ENCODE measurements around the gene PFN3. TPM values are rescaled to one million over a fixed set of nuclear protein-coding genes. Genes with fewer than 3 reads are reported as not detected.
A peak's percentile ranks its signal among the peaks of the same experiment; 100 is the strongest.

The PFN3 gene
- total RNA-seq, 4 donors from 2014 or later: 2.0 TPM; not detected in 3

DNA sequence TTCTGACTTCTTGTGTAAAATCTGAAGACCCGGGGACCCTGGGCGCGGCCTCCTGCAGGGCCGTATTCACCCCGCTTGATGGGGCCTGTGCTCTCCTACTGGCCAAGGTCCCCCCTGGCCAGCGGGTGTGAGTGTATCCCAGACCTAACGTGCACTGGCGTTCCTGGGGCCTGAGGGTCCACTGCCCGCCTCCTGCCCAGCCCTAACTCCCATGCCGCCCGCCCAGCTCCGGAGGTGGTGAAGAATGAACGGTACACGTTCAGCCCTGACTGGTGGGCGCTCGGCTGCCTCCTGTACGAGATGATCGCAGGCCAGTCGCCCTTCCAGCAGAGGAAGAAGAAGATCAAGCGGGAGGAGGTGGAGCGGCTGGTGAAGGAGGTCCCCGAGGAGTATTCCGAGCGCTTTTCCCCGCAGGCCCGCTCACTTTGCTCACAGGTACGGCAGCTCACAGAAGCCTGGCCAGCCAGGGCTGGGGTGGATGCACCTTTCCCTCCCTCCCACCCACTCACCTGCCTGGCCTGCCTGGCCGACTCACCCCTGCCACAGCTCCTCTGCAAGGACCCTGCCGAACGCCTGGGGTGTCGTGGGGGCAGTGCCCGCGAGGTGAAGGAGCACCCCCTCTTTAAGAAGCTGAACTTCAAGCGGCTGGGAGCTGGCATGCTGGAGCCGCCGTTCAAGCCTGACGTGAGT is 35.5 kb upstream of the PFN3 start:
- Histone ChIP-seq H3K9me3 (no peaks in the 10 kb centered on the region), H3K4me3 (no peak overlapping the region), H3K27me3 (no peaks in the 10 kb centered on the region), H3K4me1 (peaks cover 12 to 32% (median 21%) of the 10 kb centered on the region in 3 donors), H3K36me3 (peaks cover 47 to 91% (median 55%) of the 10 kb centered on the region in 3 donors), H3K27ac (no peak overlapping the region)
- TF ChIP-seq POLR2A (IDR thresholded peaks at IDR 0.05): no peak
- TF ChIP-seq, protein P1, sequence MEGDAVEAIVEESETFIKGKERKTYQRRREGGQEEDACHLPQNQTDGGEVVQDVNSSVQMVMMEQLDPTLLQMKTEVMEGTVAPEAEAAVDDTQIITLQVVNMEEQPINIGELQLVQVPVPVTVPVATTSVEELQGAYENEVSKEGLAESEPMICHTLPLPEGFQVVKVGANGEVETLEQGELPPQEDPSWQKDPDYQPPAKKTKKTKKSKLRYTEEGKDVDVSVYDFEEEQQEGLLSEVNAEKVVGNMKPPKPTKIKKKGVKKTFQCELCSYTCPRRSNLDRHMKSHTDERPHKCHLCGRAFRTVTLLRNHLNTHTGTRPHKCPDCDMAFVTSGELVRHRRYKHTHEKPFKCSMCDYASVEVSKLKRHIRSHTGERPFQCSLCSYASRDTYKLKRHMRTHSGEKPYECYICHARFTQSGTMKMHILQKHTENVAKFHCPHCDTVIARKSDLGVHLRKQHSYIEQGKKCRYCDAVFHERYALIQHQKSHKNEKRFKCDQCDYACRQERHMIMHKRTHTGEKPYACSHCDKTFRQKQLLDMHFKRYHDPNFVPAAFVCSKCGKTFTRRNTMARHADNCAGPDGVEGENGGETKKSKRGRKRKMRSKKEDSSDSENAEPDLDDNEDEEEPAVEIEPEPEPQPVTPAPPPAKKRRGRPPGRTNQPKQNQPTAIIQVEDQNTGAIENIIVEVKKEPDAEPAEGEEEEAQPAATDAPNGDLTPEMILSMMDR (IDR thresholded peaks at IDR 0.05): no peak
- DNase-seq: no peak
- intact Hi-C loops (cut with DNase I): no loop called here
- 88 to 100% methylated on average over 6 to 15 of the region's 37 CpGs for WGBS, 2 donors

DNA sequence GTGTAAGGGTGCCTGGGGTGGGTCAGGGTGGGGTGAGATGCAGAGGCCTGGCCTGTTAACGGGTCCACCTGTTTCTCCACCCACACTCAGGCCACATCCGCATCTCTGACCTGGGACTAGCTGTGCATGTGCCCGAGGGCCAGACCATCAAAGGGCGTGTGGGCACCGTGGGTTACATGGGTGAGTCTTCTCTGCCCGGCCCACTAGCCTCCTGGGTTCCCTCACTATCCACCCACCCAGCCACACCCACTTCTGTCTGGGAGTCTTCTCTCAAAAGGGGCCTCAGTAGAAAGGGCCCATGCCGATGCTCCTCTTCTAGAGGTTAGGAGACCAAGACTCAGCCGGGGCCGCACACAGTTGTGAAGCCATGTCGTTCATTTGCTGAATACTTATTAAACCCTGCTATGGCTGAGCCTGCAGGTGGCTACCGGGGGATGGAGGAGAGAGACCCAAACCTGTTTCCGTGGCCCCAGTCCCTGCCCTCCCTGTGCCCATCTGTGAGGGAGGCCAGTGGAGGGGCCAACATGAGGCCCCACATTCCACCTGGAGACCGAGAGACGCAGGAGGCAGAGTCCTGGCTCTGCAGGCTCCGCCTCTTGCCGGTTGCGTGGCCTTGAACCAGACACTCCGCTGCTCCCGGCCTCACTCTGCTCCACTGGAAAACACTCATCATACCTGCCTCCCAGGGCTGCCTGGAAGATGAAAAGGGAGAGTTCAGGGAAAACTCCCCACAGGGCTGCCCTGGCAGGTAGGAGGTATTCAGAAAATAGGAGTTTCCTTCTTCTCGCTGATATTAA is 34.7 kb upstream of the PFN3 start:
- Histone ChIP-seq H3K27ac (no peak overlapping the region), H3K9me3 (no peaks in the 10 kb centered on the region), H3K36me3 (peaks cover 46 to 86% (median 49%) of the 10 kb centered on the region in 3 donors), H3K4me3 (no peak overlapping the region), H3K4me1 (peaks cover 21 to 41% (median 28%) of the 10 kb centered on the region in 3 donors), H3K27me3 (no peaks in the 10 kb centered on the region)
- DNase-seq: no peak
- 83 to 99% methylated on average over 14 to 19 of the region's 20 CpGs for WGBS, 2 donors
- no peak for TF ChIP-seq POLR2A (IDR thresholded peaks at IDR 0.05)
- TF ChIP-seq, protein P1 (IDR thresholded peaks at IDR 0.05): no peak
- intact Hi-C loops (cut with DNase I): no loop called here

- Histone ChIP-seq H3K27me3 (no peaks in the 10 kb centered on the region), H3K36me3 (peaks cover 46 to 83% (median 49%) of the 10 kb centered on the region in 3 donors), H3K4me1 (peaks cover 28 to 48% (median 35%) of the 10 kb centered on the region in 3 donors), H3K4me3 (no peak overlapping the region), H3K9me3 (no peaks in the 10 kb centered on the region), H3K27ac (peak overlapping the region in 1 of 4 donors; percentile 94)
- DNase-seq: no peak
- intact Hi-C loops (cut with DNase I): no loop called here
- no peak for TF ChIP-seq POLR2A (IDR thresholded peaks at IDR 0.05)
- TF ChIP-seq, protein P1 (IDR thresholded peaks at IDR 0.05): no peak
- WGBS, 2 donors: 88% methylated on average over 3 of the region's 8 CpGs; no CpG with 5 or more reads in 1 of the 2 donors
Observed at GRCh38 chr5:177434437-177434836, 34.0 kb upstream of the PFN3 start.

DNA sequence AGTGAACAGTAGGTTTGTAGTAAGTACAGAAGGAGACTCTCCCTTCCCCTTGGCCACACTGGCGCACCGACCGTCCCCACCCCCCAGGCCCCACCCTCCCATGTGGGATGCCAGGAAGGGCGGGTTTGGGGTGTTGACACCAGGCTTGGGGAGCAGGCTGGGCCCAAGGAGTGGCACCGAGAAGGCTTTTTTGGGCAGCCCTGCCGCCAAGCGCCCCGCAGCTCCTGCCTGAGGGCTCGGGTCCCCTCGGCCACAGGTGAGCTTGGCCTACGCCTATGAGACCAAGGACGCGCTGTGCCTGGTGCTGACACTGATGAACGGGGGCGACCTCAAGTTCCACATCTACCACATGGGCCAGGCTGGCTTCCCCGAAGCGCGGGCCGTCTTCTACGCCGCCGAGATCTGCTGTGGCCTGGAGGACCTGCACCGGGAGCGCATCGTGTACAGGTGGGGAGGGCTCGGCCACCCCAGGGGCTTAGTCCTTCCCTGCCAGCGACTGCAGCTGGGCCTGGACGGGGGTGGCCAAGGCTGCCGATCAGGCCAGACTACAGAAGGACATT is 33.3 kb upstream of the PFN3 start:
- TF ChIP-seq, protein P1 (IDR thresholded peaks at IDR 0.05): no peak
- no peak for TF ChIP-seq POLR2A (IDR thresholded peaks at IDR 0.05)
- H3K9me3 ChIP-seq: no peaks in the 10 kb centered on the region
- peaks cover 46 to 81% (median 49%) of the 10 kb centered on the region in 3 donors for H3K36me3 ChIP-seq
- intact Hi-C loops (cut with DNase I): no loop called here
- H3K27me3 ChIP-seq: no peaks in the 10 kb centered on the region
- H3K27ac ChIP-seq: peak overlapping the region in 2 of 4 donors; percentile 1 to 94
- H3K4me3 ChIP-seq: no peak overlapping the region
- H3K4me1 ChIP-seq: peaks cover 34 to 55% (median 42%) of the 10 kb centered on the region in 3 donors
- 43 to 74% methylated on average over 3 to 13 of the region's 29 CpGs for WGBS, 2 donors
- no peak for DNase-seq
